Fibroblast of lung (primary cell): ENCODE data around the gene UBE2H. TPM values are rescaled to one million over a fixed set of nuclear protein-coding genes. Genes with fewer than 3 reads are reported as not detected.
A peak's percentile ranks its signal among the peaks of the same experiment; 100 is the strongest.

Experiments used
- DNase-seq, 2 donors: peaks; one replicate each; pipeline versions ENCODE4 v3.0.0 to v3.0.0-alpha.2; 2010; ENCODE audit warnings: low read depth in 2 of 2
- H2AFZ ChIP-seq: 2 replicates; pipeline ENCODE4 v1.5.1; 2012; ENCODE audit warnings: low read length, control low read depth, inconsistent platforms
- H3K27ac ChIP-seq: 2 replicates; pipeline ENCODE4 v1.5.1; 2011; ENCODE audit warnings: low read length, control low read depth; ENCODE audit not compliant: insufficient read depth
- H3K27me3 ChIP-seq: 2 replicates; pipeline ENCODE4 v1.5.1; 2011; ENCODE audit warnings: mild to moderate bottlenecking, low read length; ENCODE audit not compliant: control insufficient read depth, insufficient read depth
- H3K36me3 ChIP-seq: 2 replicates; pipeline ENCODE4 v1.5.1; 2011; ENCODE audit warnings: low read length; ENCODE audit not compliant: control insufficient read depth, insufficient read depth
- H3K4me1 ChIP-seq: 2 replicates; pipeline ENCODE4 v1.5.1; 2011; ENCODE audit warnings: low read length; ENCODE audit not compliant: control insufficient read depth, insufficient read depth; ENCODE audit errors: extremely low read depth
- H3K4me2 ChIP-seq: 2 replicates; pipeline ENCODE4 v1.5.1; 2011; ENCODE audit warnings: low read length, control low read depth; ENCODE audit not compliant: insufficient read depth; ENCODE audit errors: extremely low read depth
- H3K4me3 ChIP-seq, 4 experiments: fragments of 200-600 bp in 1 of 4; sonication (generic) in 1 of 4; replicated peaks in 1 of 4; 2 replicates each; pipeline ENCODE4 v1.5.1; 2011 to 2016; ENCODE audit warnings: low read length in 4 of 4, low read depth in 3 of 4, mild to moderate bottlenecking in 3 of 4, control low read depth in 2 of 4, inconsistent platforms in 1 of 4, mixed read lengths in 1 of 4; ENCODE audit not compliant: insufficient read depth in 1 of 4; ENCODE audit errors: control extremely low read depth in 1 of 4
- H3K79me2 ChIP-seq: 2 replicates; pipeline ENCODE4 v1.5.1; 2012; ENCODE audit warnings: mild to moderate bottlenecking, low read length, inconsistent platforms; ENCODE audit not compliant: control insufficient read depth, insufficient read depth
- H3K9ac ChIP-seq: 2 replicates; pipeline ENCODE4 v1.5.1; 2011; ENCODE audit warnings: mild to moderate bottlenecking, low read length, control low read depth; ENCODE audit not compliant: insufficient read depth
- H3K9me3 ChIP-seq: 2 replicates; pipeline ENCODE4 v1.5.1; 2012; ENCODE audit warnings: low read depth, low read length; ENCODE audit not compliant: control insufficient read depth, insufficient read depth
- H4K20me1 ChIP-seq: 2 replicates; pipeline ENCODE4 v1.5.1; 2011; ENCODE audit warnings: low read length; ENCODE audit not compliant: control insufficient read depth, insufficient read depth; ENCODE audit errors: extremely low read depth
- EZH2 ChIP-seq: IDR thresholded peaks from 2 replicates; pipeline ENCODE4 v1.5.1; 2012; ENCODE audit warnings: low read length, control low read depth, mild to moderate bottlenecking; ENCODE audit errors: missing control alignments
- polyA plus RNA-seq, 2 donors: library from polyadenylated mRNA; depleted of rRNA in 1 of 2; stranded (reverse) in 1 of 2; unstranded in 1 of 2; fragments of >200 nt; gene quantifications; 2 replicates each; pipeline ENCODE4 v1.2.1, GENCODE V29; 2011 to 2012; ENCODE audit warnings: missing spikeins in 1 of 2
- total RNA-seq: library from RNA; depleted of rRNA; stranded (reverse); fragments of >200 nt; gene quantifications from 2 replicates; pipeline ENCODE4 v1.2.1, GENCODE V29; 2014
- TF ChIP-seq, protein P1 (sequence below), 2 donors: IDR thresholded peaks in 1 of 2; conservative IDR thresholded peaks in 1 of 2; 1 replicate in 1 of 2; 2 replicates in 1 of 2; pipeline ENCODE4 v1.5.1; 2011 to 2012; ENCODE audit warnings: low read length in 2 of 2, control low read depth in 1 of 2, inconsistent platforms in 1 of 2, low read depth in 1 of 2, mild to moderate bottlenecking in 1 of 2

The UBE2H gene
- total and polyA plus RNA-seq, 2 donors (not counting 1 experiment from before 2014, with no cell fraction given), result 76.0 to 102 TPM

DNA sequence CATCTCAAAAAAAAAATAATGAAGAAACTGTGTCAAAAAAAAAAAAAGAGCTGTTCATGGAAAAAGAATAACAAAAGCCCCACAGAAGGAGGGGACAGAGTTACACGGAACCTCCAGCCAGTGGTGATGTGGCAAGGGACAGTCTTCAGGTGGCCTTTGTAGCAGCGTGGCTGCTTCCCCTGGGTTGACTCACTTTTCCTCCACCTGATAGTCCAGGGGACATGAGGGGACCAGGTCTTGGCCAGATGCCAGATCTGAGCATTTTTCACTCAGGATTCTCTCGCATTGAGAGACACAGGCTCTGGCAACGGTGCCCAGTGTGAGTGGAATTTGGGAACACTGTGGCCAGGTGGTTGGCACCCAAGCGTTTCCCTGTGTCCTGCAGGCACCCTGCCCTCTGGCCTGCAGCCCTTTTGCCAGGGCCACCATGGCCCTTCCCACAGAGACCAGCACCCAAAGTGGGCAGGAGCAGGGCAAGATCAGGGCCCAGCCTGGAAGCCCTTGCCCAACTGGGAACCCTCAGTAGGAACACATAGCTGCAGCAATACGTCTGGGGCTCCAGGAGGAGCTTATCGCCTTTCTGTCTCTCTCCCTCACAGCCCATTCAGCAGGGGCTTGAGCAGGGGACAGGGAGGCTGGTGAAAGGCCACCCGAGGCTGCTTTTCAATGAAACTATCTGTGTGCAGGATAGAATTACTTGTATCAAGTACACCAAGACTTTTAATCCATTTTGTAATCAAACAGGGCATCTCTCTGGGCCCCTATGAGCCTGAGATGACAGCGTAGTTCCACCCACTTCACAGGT, 159.1 kb downstream of the UBE2H start:
- Histone ChIP-seq H3K36me3 (no peaks in the 10 kb centered on the region), H3K4me1 (peaks cover 3% of the 10 kb centered on the region), H4K20me1 (no peaks in the 10 kb centered on the region), H3K4me2 (no peak overlapping the region), H2AFZ (no peak overlapping the region), H3K79me2 (no peaks in the 10 kb centered on the region), H3K9ac (no peak overlapping the region), H3K27me3 (peaks cover 2% of the 10 kb centered on the region), H3K4me3 (no peak overlapping the region), H3K9me3 (no peaks in the 10 kb centered on the region), H3K27ac (no peak overlapping the region)
- no peak for DNase-seq
- TF ChIP-seq, protein P1, sequence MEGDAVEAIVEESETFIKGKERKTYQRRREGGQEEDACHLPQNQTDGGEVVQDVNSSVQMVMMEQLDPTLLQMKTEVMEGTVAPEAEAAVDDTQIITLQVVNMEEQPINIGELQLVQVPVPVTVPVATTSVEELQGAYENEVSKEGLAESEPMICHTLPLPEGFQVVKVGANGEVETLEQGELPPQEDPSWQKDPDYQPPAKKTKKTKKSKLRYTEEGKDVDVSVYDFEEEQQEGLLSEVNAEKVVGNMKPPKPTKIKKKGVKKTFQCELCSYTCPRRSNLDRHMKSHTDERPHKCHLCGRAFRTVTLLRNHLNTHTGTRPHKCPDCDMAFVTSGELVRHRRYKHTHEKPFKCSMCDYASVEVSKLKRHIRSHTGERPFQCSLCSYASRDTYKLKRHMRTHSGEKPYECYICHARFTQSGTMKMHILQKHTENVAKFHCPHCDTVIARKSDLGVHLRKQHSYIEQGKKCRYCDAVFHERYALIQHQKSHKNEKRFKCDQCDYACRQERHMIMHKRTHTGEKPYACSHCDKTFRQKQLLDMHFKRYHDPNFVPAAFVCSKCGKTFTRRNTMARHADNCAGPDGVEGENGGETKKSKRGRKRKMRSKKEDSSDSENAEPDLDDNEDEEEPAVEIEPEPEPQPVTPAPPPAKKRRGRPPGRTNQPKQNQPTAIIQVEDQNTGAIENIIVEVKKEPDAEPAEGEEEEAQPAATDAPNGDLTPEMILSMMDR (conservative IDR thresholded peaks at IDR 0.05 in 1 of 2, IDR thresholded peaks at IDR 0.05 in 1 of 2; ENCODE audit: low read depth in 1 of 2, low read length in 2 of 2), result no peak
- no peak for TF ChIP-seq EZH2

DNA sequence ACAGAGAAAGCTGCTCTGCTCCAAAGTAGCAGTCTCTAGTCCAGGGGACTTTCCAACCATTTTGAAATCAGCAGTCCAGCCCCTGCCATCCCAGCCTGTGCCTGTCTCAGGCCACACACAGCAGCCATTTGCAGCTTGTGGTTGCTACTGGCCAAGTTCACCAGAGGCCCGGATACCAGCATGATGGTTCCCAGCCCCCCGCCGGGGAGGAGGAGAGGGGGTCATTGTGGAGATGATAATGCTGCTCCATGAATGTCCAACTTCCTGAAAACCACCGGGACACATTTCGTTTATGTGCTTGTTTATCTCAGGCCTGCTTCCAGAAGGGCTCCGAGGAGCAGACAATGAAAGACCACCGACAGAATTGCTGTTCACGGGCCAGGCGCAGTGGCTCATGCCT, 160.0 kb downstream of the UBE2H start:
- H3K79me2 ChIP-seq, result no peaks in the 10 kb centered on the region
- no peak for TF ChIP-seq EZH2
- TF ChIP-seq, protein P1 (conservative IDR thresholded peaks at IDR 0.05 in 1 of 2, IDR thresholded peaks at IDR 0.05 in 1 of 2; ENCODE audit: low read depth in 1 of 2, low read length in 2 of 2), result no peak
- no peaks in the 10 kb centered on the region for H4K20me1 ChIP-seq
- H3K9ac ChIP-seq, result no peak overlapping the region
- no peak overlapping the region for H3K4me3 ChIP-seq
- H3K27me3 ChIP-seq, result peaks cover 2% of the 10 kb centered on the region
- H3K4me1 ChIP-seq, result peaks cover 3% of the 10 kb centered on the region
- no peak overlapping the region for H3K27ac ChIP-seq
- no peak overlapping the region for H3K4me2 ChIP-seq
- no peaks in the 10 kb centered on the region for H3K9me3 ChIP-seq
- no peaks in the 10 kb centered on the region for H3K36me3 ChIP-seq
- DNase-seq, result no peak
- no peak overlapping the region for H2AFZ ChIP-seq

DNA sequence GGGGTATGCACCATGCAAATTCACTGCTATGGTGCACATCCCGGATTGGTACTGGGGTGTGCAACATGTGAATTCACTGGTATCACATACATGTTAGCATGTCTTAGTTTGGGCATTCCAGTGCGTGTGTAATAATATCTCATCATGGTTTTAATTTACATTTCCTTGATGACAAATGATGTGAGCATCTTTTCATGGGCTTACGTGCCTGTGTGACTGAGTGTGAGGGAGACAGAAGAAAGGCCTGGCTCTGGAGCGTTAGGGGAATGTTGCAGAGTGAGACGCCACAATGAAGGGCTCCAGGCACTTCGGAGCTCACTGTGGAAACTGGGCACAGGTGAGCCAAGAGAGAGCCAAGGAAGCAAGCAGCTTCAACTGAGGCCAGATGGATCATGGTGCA, 162.6 kb downstream of the UBE2H start:
- peaks cover 20% of the 10 kb centered on the region for H3K27me3 ChIP-seq
- H4K20me1 ChIP-seq, result no peaks in the 10 kb centered on the region
- no peaks in the 10 kb centered on the region for H3K36me3 ChIP-seq
- TF ChIP-seq, protein P1 (conservative IDR thresholded peaks at IDR 0.05 in 1 of 2, IDR thresholded peaks at IDR 0.05 in 1 of 2; ENCODE audit: low read depth in 1 of 2, low read length in 2 of 2), result no peak
- peak in 1 of 2 donors; percentile 17 for DNase-seq
- no peaks in the 10 kb centered on the region for H3K9me3 ChIP-seq
- peaks cover 3% of the 10 kb centered on the region for H3K4me1 ChIP-seq
- H3K27ac ChIP-seq, result no peak overlapping the region
- no peak overlapping the region for H3K4me3 ChIP-seq
- H3K9ac ChIP-seq, result no peak overlapping the region
- no peak overlapping the region for H2AFZ ChIP-seq
- no peak overlapping the region for H3K4me2 ChIP-seq
- H3K79me2 ChIP-seq, result no peaks in the 10 kb centered on the region
